ENCODE measurements around the gene COX4I2. TPM values are rescaled to one million over a fixed set of nuclear protein-coding genes. Genes with fewer than 3 reads are reported as not detected.

COX4I2 gene
- total and polyA plus RNA-seq, 2 donors, result 4.1 to 5.4 TPM

- H3K27ac ChIP-seq (ENCODE audit: low read depth in 1 of 2, low read length in 1 of 2), result peak overlapping the region; percentile 82 to 91
- WGBS, result 48% methylated on average over 4 of the region's 4 CpGs
- H3K27me3 ChIP-seq (ENCODE audit: control insufficient read depth in 2 of 2, insufficient read depth in 1 of 2, low read length in 1 of 2), result no peaks in the 10 kb centered on the region
- H3K9me3 ChIP-seq (ENCODE audit: control insufficient read depth in 2 of 2, insufficient read depth in 1 of 2, low read length in 1 of 2), result no peaks in the 10 kb centered on the region
- DNase-seq (ENCODE audit: low read depth in 6 of 9, low spot score in 9 of 9), result peak in 1 of 9 donors; percentile 38
- peak overlapping the region; percentile 6 to 9 for H3K4me3 ChIP-seq (ENCODE audit: low read length in 2 of 2)
- H3K36me3 ChIP-seq (ENCODE audit: control insufficient read depth in 2 of 2, insufficient read depth in 2 of 2, low read length in 1 of 2), result peaks cover 41 to 76% of the 10 kb centered on the region in 2 donors
- H3K4me1 ChIP-seq (ENCODE audit: control insufficient read depth in 2 of 2, insufficient read depth in 2 of 2, low read length in 2 of 2), result peaks cover 53 to 84% of the 10 kb centered on the region in 2 donors
These were observed 56.4 kb downstream of the COX4I2 start for GRCh38 chr20:31693987-31694661.

Other genes starting within 250 kb of the COX4I2 start
- not detected for gene DEFB119, start 247.3 kb upstream of the COX4I2 start, total RNA-seq
- gene DEFB119, start 247.3 kb upstream of the COX4I2 start, polyA plus RNA-seq, result not detected
- gene DEFB121, start 231.7 kb upstream of the COX4I2 start, total RNA-seq, result not detected
- not detected for gene DEFB121, start 231.7 kb upstream of the COX4I2 start, polyA plus RNA-seq
- gene DEFB123, start 197.3 kb upstream of the COX4I2 start, total RNA-seq, result not detected
- gene DEFB123, start 197.3 kb upstream of the COX4I2 start, polyA plus RNA-seq, result not detected
- not detected for gene DEFB124, start 162.8 kb upstream of the COX4I2 start, total RNA-seq
- 0.23 TPM for gene DEFB124, start 162.8 kb upstream of the COX4I2 start, polyA plus RNA-seq
- gene REM1, start 162.6 kb upstream of the COX4I2 start, total RNA-seq, result 0.99 TPM
- 1.2 TPM for gene REM1, start 162.6 kb upstream of the COX4I2 start, polyA plus RNA-seq
- 23.9 TPM for gene HM13, start 123.5 kb upstream of the COX4I2 start, total RNA-seq
- 87.5 TPM for gene HM13, start 123.5 kb upstream of the COX4I2 start, polyA plus RNA-seq
- gene ID1, start 32.6 kb upstream of the COX4I2 start, total RNA-seq, result 39.4 TPM
- gene ID1, start 32.6 kb upstream of the COX4I2 start, polyA plus RNA-seq, result 138 TPM
- gene BCL2L1, start 85.0 kb downstream of the COX4I2 start, total RNA-seq, result 120 TPM
- gene BCL2L1, start 85.0 kb downstream of the COX4I2 start, polyA plus RNA-seq, result 58.3 TPM
- gene TPX2, start 101.4 kb downstream of the COX4I2 start, total RNA-seq, result 75.6 TPM
- gene TPX2, start 101.4 kb downstream of the COX4I2 start, polyA plus RNA-seq, result 8.2 TPM
- gene MYLK2, start 181.4 kb downstream of the COX4I2 start, total RNA-seq, result 0.66 TPM
- 1.4 TPM for gene MYLK2, start 181.4 kb downstream of the COX4I2 start, polyA plus RNA-seq
- 4.7 TPM for gene FOXS1, start 207.7 kb downstream of the COX4I2 start, total RNA-seq
- gene FOXS1, start 207.7 kb downstream of the COX4I2 start, polyA plus RNA-seq, result 1.2 TPM
- 0.76 TPM for gene DUSP15, start 232.6 kb downstream of the COX4I2 start, total RNA-seq
- 1.6 TPM for gene DUSP15, start 232.6 kb downstream of the COX4I2 start, polyA plus RNA-seq
- gene TTLL9, start 232.7 kb downstream of the COX4I2 start, total RNA-seq, result 0.05 TPM
- 0.46 TPM for gene TTLL9, start 232.7 kb downstream of the COX4I2 start, polyA plus RNA-seq

Data from thymus (tissue), 11 donors.